ACC112 (cell line): ENCODE results near the gene FOSB.

Experiments
- H2AFZ ChIP-seq: fragments of 200-600 bp; sonication (generic); one replicate; pipeline ENCODE4 v1.6.0; 2017; ENCODE audit warnings: antibody characterized with exemption, low read length; ENCODE audit not compliant: unreplicated experiment
- H3K27ac ChIP-seq: fragments of 200-600 bp; sonication (generic); 2 replicates; pipeline ENCODE4 v1.5.1; 2014; ENCODE audit warnings: low read depth, mild to moderate bottlenecking, antibody characterized with exemption, low read length, moderate library complexity
- H3K27me3 ChIP-seq: fragments of 200-600 bp; sonication (generic); 2 replicates; pipeline ENCODE4 v1.6.1; 2014; ENCODE audit warnings: mild to moderate bottlenecking, antibody characterized with exemption, low read length, moderate library complexity, mixed read lengths; ENCODE audit not compliant: insufficient read depth
- H3K36me3 ChIP-seq: fragments of 200-600 bp; sonication (generic); 2 replicates; pipeline ENCODE4 v1.6.1; 2016; ENCODE audit warnings: mild to moderate bottlenecking, antibody characterized with exemption, low read length, moderate library complexity, mixed read lengths; ENCODE audit not compliant: insufficient read depth
- H3K4me1 ChIP-seq: fragments of 200-600 bp; sonication (generic); one replicate; pipeline ENCODE4 v1.6.1; 2016; ENCODE audit warnings: low read length, mixed read lengths; ENCODE audit not compliant: insufficient read depth, unreplicated experiment, control insufficient read depth
- H3K4me3 ChIP-seq: fragments of 200-600 bp; sonication (generic); 2 replicates; pipeline ENCODE4 v1.5.1; 2014; ENCODE audit warnings: mild to moderate bottlenecking, low read depth, low read length
- H3K79me2 ChIP-seq: fragments of 200-600 bp; sonication (generic); one replicate; pipeline ENCODE4 v1.6.0; 2016; ENCODE audit warnings: low read length; ENCODE audit not compliant: control insufficient read depth, unreplicated experiment, insufficient read depth

FOSB gene

DNA sequence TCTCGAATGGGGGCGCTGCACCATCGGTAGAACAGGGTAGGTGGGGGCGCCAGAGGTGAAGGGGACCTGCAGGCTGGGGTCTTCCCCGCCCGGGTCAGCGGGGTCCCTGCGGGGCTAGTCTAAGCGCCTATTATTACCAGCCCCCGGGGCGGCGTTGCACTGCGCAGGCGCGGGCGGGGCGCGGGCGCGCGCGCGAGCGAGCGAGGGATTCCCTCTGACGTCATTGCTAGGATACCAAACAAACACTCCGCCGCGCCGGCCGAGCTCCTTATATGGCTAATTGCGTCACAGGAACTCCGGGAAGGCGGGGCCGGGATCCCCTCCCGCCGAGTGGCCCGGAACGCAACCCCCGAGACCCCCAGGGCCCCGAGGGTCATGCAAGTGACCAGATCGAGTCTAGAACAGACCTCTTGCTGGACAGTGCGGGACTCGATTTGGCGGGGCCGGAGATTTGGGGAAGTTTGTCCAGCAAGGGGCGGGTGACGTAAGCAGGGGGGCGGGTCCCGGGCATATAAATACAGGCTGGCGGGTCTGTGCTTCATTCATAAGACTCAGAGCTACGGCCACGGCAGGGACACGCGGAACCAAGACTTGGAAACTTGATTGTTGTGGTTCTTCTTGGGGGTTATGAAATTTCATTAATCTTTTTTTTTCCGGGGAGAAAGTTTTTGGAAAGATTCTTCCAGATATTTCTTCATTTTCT lies at the start of gene FOSB:
TSS of gene FOSB (plus strand) at position 541 of the 703 bp plus-strand sequence. CDS start 591 bp downstream, outside the sequence.
- Histone ChIP-seq H3K79me2 (no peaks in the 10 kb centered on the region), H3K4me3 (peak within 1 kb of the TSS; percentile 79), H3K4me1 (no peaks in the 10 kb centered on the region), H3K27me3 (no peaks in the 10 kb centered on the region), H2AFZ (peak within 1 kb of the TSS; percentile 74), H3K36me3 (no peaks in the 10 kb centered on the region), H3K27ac (peak within 1 kb of the TSS; percentile 91)

- no peak overlapping the region for H3K4me3 ChIP-seq
- no peaks in the 10 kb centered on the region for H3K27me3 ChIP-seq
- H2AFZ ChIP-seq, result no peak overlapping the region
- no peaks in the 10 kb centered on the region for H3K36me3 ChIP-seq
- H3K27ac ChIP-seq, result no peak overlapping the region
- H3K4me1 ChIP-seq, result peaks cover 10% of the 10 kb centered on the region
- peaks cover 23% of the 10 kb centered on the region for H3K79me2 ChIP-seq
Measured at GRCh38 chr19:45418802-45419201, 49.0 kb upstream of the FOSB start.

DNA sequence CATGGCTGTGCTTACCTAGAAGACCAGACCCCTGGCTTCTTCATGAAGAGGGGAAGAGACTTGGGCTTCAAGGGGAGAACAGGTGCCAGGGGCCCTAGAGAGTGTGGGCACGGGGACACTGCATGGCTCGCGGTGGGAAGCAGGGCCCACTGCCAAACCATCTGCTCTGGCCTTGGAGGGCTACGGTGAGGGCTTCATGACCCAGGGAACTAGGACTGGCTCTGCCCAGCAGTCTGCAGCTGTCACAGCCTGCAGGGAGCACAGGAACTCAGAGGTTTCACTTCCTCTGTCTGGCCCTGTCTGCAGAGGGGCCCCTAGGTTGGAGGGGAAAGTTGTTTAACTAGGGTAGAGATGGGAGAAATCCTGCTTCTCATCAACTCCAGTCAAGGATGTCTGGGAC lies 48.4 kb upstream of the FOSB start:
- Histone ChIP-seq H3K27me3 (no peaks in the 10 kb centered on the region), H3K4me3 (no peak overlapping the region), H2AFZ (no peak overlapping the region), H3K27ac (no peak overlapping the region), H3K4me1 (peaks cover 6% of the 10 kb centered on the region), H3K36me3 (no peaks in the 10 kb centered on the region), H3K79me2 (peaks cover 23% of the 10 kb centered on the region)

DNA sequence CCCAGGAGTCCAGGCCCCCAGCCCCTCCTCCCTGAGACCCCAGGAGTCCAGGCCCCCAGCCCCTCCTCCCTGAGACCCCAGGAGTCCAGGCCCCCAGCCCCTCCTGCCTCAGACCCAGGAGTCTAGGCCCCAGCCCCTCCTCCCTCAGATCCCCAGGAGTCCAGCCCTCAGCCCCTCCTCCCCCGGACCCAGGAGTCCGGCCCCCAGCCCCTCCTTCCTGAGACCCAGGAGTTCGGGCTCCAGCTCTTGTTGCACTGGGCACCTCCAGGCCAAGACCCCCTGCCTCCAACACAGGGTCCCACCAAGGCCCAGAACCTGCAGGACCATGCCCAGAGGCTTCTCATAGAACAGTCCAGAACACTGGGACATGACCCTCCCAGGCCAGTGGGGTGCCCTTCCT lies 47.9 kb upstream of the FOSB start:
- peaks cover 7% of the 10 kb centered on the region for H3K4me1 ChIP-seq
- no peak overlapping the region for H3K27ac ChIP-seq

GRCh38 chr19:45420356-45420755 lies 47.4 kb upstream of the FOSB start:
- Histone ChIP-seq H3K27ac (no peak overlapping the region), H3K27me3 (no peaks in the 10 kb centered on the region), H3K79me2 (peaks cover 23% of the 10 kb centered on the region), H3K4me1 (peaks cover 11% of the 10 kb centered on the region), H3K36me3 (no peaks in the 10 kb centered on the region), H2AFZ (no peak overlapping the region), H3K4me3 (no peak overlapping the region)

More for the DNA sequence above, 47.9 kb upstream of the FOSB start:
- Histone ChIP-seq H3K79me2 (peaks cover 23% of the 10 kb centered on the region), H2AFZ (no peak overlapping the region), H3K4me3 (no peak overlapping the region), H3K27me3 (no peaks in the 10 kb centered on the region), H3K36me3 (no peaks in the 10 kb centered on the region)

- Histone ChIP-seq H3K4me1 (peaks cover 16% of the 10 kb centered on the region), H3K36me3 (no peaks in the 10 kb centered on the region)
Measured at GRCh38 chr19:45420871-45421270, 46.9 kb upstream of the FOSB start.

DNA sequence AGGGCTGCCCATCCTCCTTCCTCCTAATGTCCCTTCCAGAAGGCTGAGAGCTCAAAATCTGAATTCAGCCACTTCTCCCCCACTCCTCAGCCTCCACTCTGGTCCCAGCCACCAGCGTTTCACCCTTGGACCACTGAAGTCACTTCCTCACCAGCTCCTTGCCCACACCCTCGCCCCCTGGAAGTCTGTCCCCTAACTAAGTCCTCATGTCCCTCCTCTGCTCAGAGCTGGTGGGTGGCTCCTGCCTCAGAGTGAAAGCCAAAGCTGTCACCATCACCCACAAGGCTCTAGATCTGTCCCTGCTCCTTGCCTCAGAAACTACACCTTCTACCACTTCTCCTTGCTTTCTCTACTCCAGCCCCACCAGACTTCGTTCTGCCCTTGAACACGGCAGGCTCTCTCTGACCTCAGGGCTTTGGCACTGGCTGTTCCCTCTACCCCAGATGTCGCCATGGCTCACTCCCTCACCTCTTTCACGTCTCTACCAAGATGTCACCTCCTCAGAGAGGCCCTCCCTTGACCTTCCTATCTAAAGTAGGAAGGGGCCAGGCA lies 45.8 kb upstream of the FOSB start:
- no peak overlapping the region for H2AFZ ChIP-seq
- H3K27me3 ChIP-seq, result no peaks in the 10 kb centered on the region
- no peak overlapping the region for H3K27ac ChIP-seq
- peak overlapping the region; percentile 60 for H3K4me3 ChIP-seq
- H3K79me2 ChIP-seq, result peaks cover 23% of the 10 kb centered on the region
- peaks cover 17% of the 10 kb centered on the region for H3K4me1 ChIP-seq
- H3K36me3 ChIP-seq, result no peaks in the 10 kb centered on the region

More at GRCh38 chr19:45420871-45421270, 46.9 kb upstream of the FOSB start:
- H3K79me2 ChIP-seq, result peaks cover 23% of the 10 kb centered on the region
- H3K27ac ChIP-seq, result no peak overlapping the region
- H3K27me3 ChIP-seq, result no peaks in the 10 kb centered on the region
- no peak overlapping the region for H3K4me3 ChIP-seq
- no peak overlapping the region for H2AFZ ChIP-seq

DNA sequence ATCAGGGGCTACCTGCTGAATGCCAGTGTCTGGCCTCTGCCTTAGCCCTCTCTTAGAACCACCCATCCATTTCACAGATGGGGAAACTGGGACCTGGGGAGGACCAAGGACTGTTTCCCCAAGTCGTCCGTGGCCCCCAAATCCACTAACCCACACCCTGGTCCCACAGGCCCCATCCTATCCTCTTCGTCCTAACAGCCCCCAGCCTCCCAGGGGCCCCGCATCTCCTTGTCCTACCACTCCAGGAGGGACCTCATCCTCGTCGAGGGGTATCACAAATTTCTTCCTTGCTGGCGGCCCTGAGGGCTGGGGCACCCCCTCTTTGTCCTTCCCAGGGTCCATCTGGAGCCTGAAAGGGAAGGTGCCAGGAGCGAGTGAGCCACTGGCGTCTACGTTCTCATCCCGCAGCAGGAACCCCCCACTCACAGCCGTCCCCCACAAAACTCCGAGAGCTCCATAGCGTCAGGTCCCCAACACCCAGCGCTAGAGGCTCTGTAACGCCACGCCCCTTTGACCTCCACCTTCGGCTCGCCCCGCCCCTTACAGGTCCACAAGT lies 44.7 kb upstream of the FOSB start:
- H3K36me3 ChIP-seq, result no peaks in the 10 kb centered on the region
- H3K4me1 ChIP-seq, result peaks cover 21% of the 10 kb centered on the region
- no peak overlapping the region for H2AFZ ChIP-seq
- H3K27me3 ChIP-seq, result no peaks in the 10 kb centered on the region
- H3K79me2 ChIP-seq, result peaks cover 23% of the 10 kb centered on the region
- H3K4me3 ChIP-seq, result peak overlapping the region; percentile 90
- H3K27ac ChIP-seq, result peak overlapping the region; percentile 48

DNA sequence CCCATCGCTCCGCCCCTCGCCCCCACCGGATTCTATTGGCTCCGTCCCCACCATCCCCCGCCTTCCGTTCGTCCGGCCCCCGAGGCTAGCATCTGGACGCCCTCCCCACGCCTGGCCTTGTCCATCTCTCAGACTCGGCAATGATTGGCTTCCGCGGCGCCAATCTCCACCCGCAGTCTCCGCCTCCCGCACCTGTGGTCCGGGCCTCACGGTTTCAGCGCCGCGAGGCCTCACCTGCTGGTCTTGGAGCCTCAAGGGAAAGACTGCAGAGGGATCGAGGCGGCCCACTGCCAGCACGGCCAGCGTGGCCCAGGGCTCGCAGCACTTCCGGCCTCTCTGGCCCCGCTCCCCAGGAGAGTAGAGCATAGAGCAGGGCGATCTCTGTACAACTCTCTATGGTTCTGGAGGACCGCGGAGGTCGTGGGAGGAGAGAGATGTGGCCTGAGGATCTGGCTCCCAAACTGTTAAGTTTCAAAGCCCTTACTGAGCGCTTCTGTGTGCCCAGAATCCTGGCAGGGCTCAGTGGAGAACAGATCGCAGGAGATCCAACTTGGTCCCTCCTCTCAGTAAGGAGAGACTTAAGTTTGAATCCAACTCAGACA lies 44.1 kb upstream of the FOSB start, which contains the start of gene ERCC1:
TSS of gene ERCC1 (minus strand) at position 329 of the 602 bp plus-strand sequence. CDS start 543 bp downstream, outside the sequence.
- Histone ChIP-seq H3K27ac (peak within 1 kb of the TSS; percentile 99), H3K27me3 (no peaks in the 10 kb centered on the region), H3K4me3 (peak within 1 kb of the TSS; percentile 90), H3K79me2 (peaks cover 23% of the 10 kb centered on the region), H3K4me1 (peaks cover 24% of the 10 kb centered on the region), H2AFZ (no peak within 1 kb of the TSS), H3K36me3 (no peaks in the 10 kb centered on the region)

GRCh38 chr19:45424191-45425058 lies 43.4 kb upstream of the FOSB start:
- Histone ChIP-seq H3K27me3 (no peaks in the 10 kb centered on the region), H3K27ac (peak overlapping the region; percentile 99), H3K79me2 (peaks cover 23% of the 10 kb centered on the region), H3K36me3 (no peaks in the 10 kb centered on the region), H3K4me1 (peaks cover 24% of the 10 kb centered on the region), H2AFZ (no peak overlapping the region), H3K4me3 (peak overlapping the region; percentile 90)
